HG03095 (cell line): Measurements from ENCODE around the gene NCOA1.

Source experiments
- ATAC-seq: cut with Tn5 transposase; IDR thresholded peaks from one replicate; pipeline ENCODE4 v1.9.1; 2021; ENCODE audit warnings: moderate library complexity; ENCODE audit not compliant: unreplicated experiment

The NCOA1 gene

GRCh38 chr2:24816404-24816803 is 325.4 kb downstream of the NCOA1 start:
- no peak for ATAC-seq

- no peak for ATAC-seq
Measured at GRCh38 chr2:24816884-24817283, 325.8 kb downstream of the NCOA1 start.

- no peak for ATAC-seq
Measured at GRCh38 chr2:24818721-24819167, 327.7 kb downstream of the NCOA1 start.

DNA sequence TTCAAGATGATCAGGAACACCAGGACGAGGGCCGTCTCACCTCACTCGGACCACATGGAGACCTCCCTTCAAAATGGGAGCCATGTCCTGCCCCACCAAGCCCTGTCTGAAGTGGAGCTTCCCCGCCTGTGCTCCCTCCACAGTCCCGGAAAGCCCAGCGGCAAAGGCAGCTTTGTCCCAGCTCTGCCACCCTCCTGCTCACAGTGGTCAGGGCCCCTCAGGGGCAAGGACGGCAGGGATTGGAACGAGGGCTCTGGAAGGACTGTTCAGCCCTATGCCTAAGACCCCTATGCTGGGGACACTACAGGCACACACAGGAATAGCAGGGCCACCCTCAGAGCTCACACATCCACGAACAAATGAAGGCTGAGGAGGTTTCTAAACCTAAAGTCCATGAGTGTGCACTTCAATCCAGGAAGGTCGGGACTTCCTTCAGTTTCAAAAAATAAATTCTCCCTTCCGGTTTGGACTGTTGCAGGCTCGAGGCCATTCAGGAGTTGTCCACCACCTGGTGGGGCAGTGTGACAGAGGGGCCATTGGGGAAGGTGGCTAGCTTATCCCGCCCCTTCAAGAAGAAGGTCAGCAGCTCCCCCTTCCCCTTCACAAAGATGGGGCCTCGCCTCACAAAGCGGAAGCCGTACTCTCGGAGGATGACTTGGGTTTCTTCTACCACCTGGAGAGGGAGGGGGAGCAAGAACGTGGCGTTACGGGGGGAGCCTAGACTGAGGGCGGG is 328.6 kb downstream of the NCOA1 start:
- ATAC-seq = no peak

DNA sequence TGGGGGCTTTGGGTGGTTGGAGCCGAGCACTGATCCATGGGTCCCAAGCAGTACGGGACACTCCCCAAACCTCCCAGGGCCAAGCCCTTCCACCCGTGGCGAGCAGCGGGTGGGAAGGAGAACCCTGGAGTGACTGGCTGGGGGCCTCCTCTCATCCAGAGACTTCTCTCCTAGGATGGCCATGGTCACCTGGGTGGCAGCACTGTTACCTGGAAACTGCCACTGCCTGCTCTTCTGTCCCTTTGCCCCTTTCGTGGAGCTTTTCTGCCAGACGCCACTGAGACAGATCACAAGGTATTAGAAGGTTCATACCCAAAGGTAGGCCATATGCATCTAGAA is 329.1 kb downstream of the NCOA1 start:
- no peak for ATAC-seq
